GM19395 (cell line): ENCODE results near the gene XAB2.

Experiments
- ATAC-seq: cut with Tn5 transposase; IDR thresholded peaks from one replicate; pipeline ENCODE4 v1.9.1; 2021; ENCODE audit warnings: mild to moderate bottlenecking, moderate library complexity; ENCODE audit not compliant: unreplicated experiment

Gene XAB2

GRCh38 chr19:7629347-7630054 lies at the start of gene XAB2, which contains the start of gene PET100:
Gene XAB2, minus strand, starts transcription at chr19:7629545. Its CDS starts 18 bp downstream, at chr19:7629527.
Gene PET100, plus strand, starts transcription at chr19:7629793. Its CDS starts 41 bp downstream, at chr19:7629834.
- peak; percentile 88 for ATAC-seq

DNA sequence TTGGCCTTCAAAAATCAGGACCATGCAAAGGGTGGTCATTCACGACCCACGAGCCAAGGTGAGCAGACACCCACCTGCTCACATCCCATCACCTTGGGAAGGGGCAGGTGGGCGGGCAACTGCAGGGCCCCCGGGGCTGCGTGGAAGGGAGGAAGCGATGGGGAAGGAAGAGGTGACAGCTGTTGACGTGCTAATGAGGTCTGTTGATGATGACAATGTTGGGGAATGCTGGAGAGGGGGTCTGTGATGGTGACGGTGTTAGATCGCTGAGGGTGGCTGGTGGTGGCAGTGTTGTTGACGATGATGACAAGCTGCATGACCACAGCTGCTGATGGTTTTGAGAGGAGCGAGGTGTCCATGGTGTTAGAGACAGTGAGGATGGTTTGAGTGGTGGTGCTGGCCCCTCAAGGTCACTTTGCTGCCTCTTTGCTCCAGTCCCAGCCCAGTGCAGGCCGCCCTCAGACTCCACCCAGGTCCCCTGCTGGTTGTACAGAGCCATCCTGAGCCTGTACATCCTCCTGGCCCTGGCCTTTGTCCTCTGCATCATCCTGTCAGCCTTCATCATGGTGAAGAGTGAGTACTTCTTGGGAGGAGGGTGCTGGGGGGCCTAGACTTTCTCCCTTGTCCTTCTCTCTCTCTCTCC lies 48.4 kb upstream of the XAB2 start:
- no peak for ATAC-seq

- ATAC-seq: no peak
These were observed 47.5 kb upstream of the XAB2 start, which contains the start of gene MCEMP1 for GRCh38 chr19:7676854-7677253. Gene MCEMP1, plus strand, starts transcription at chr19:7677090. Its CDS starts 31 bp downstream, at chr19:7677121.

DNA sequence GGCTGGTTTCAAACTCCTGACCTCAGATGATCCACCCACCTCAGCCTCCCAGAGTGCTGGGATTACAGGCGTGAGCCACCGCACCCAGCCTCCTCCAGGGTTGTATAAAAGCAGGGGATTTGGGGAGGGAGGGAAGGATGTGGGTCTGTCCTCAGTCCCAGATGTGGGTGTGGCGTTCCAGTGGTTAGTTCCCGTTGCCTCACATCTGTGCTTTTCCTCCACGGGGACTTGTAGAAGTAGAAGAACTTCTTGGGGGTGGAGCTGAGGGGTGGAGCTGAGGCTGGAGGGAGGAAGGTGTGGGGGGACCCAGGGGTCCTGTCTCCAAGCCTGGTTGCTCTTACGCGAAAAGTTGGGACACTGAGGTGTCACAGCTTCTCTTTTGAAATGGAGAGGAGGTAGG lies 47.0 kb upstream of the XAB2 start:
- ATAC-seq: no peak

- ATAC-seq: no peak
These were observed 45.0 kb upstream of the XAB2 start for GRCh38 chr19:7674010-7675005.

DNA sequence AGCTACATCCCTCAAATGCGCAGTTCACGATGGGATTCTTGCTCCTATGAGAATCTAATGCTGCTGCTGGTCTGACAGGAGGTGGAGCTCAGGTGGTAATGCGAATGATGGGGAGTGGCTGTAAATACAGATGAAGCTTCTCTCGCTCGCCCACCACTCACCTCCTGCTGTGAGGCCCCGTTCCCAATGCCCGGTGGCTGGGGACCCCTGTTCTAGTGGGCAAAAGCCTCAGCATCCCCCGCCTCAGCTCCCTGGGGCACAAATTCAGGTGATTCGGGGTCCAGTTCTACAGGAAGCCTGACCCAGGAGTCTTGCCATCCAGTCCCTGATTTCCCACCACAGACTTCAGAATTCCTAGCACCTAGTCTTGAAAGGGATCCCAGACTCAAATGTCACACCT lies 43.2 kb upstream of the XAB2 start:
- no peak for ATAC-seq

GRCh38 chr19:7670790-7671189 lies 41.4 kb upstream of the XAB2 start:
- ATAC-seq: no peak

DNA sequence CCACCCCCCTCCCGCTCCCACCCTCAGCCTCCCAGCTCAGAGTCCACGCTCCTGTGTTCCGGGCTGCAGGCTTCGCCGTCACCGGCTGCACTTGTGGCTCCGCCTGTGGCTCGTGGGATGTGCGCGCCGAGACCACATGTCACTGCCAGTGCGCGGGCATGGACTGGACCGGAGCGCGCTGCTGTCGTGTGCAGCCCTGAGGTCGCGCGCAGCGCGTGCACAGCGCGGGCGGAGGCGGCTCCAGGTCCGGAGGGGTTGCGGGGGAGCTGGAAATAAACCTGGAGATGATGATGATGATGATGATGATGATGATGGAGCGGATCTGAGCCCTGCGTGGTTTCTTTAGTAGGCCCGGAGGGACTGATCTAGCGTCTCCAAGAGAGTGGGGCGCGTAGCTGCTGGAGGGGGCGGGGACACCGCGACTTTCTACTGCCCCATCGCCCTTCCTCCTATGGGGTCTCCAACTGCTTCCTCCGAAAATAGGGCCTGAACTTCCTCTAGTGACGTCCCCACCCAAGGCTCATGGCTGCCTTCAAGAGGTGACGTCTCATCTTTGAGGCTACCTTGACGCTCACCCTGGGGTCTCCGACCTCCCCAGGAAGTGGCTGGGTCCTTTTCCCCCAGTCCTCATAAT lies 40.9 kb upstream of the XAB2 start:
- ATAC-seq: no peak

DNA sequence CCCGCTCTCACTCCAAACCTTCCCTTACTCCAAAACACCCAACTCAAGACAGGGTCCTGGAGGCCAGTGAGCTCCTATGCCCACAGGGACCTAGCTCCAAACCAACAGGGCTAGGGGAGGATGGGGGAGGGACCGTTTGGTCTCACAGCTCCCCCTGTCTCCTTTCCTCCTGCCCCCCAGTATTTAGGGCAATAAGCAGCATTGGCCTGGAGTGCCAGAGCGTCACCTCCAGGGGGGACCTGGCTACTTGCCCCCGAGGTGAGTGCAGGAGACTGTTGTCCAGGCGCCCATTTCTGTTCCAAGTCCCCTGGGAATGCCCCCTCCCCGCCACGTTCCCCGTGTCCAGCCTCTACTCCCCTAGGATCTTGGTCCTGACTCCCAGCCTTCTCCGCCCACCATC lies 40.3 kb upstream of the XAB2 start:
- ATAC-seq: no peak

DNA sequence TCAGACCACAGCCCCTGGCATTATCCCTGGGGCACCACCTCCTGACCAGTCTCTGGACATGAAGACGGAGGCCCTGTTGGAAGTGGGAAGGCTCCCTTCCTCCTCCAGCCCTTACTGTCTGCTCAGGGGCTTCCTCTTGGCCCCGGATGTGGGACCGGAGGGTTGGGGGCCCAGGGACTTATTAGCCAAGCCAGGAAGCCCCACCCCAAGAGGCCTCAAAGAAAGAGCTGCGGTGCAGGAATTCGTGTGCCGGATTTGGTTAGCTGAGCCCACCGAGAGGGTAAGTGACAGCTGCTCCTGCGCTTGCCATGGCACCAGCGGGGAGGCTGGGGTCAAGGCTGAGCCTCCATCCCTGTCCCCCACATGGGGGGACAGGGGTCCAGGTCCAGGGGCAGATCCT lies 39.5 kb upstream of the XAB2 start, which contains the start of gene RETN:
TSS of gene RETN (plus strand) at position 208 of the 400 bp plus-strand sequence. CDS start 278 bp downstream, outside the sequence.
- ATAC-seq: no peak

DNA sequence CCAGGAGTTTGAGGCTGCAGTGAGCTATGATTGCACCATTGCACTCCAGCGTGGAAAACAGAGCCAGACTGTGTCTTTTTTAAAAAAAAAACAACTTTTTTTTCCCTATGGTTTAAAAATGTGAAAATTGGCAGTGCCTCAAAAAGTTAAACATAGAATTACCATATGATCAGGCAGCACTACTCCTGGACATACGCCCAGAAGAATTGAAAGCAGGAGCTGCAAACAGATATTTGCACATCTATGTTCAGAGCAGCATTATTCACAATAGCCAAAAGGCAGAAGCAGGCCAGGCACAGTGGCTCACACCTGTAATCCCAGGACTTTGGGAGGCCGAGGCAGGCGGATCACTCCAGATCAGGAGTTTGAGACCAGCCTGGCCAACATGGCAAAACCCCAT lies 35.7 kb upstream of the XAB2 start:
- no peak for ATAC-seq

GRCh38 chr19:7663706-7664105 lies 34.4 kb upstream of the XAB2 start:
- ATAC-seq: no peak

DNA sequence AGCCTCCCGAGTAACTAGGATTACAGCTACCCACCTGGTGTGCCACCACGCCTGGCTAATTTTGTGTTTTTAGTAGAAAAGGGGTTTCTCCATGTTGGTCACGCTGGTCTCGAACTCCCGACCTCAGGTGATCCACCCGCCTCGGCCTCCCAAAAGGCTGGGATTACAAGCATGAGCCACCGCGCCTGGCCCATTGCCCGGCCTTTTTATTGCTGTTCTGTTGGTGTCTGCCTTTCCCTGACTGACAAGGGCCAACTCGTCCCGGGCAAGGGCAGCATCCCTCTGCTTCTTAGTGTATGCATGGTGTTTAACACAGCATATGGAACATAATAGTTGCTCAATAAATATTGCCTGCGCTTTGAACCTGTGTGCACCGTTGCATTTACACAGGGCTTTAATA lies 33.3 kb upstream of the XAB2 start:
- no peak for ATAC-seq

DNA sequence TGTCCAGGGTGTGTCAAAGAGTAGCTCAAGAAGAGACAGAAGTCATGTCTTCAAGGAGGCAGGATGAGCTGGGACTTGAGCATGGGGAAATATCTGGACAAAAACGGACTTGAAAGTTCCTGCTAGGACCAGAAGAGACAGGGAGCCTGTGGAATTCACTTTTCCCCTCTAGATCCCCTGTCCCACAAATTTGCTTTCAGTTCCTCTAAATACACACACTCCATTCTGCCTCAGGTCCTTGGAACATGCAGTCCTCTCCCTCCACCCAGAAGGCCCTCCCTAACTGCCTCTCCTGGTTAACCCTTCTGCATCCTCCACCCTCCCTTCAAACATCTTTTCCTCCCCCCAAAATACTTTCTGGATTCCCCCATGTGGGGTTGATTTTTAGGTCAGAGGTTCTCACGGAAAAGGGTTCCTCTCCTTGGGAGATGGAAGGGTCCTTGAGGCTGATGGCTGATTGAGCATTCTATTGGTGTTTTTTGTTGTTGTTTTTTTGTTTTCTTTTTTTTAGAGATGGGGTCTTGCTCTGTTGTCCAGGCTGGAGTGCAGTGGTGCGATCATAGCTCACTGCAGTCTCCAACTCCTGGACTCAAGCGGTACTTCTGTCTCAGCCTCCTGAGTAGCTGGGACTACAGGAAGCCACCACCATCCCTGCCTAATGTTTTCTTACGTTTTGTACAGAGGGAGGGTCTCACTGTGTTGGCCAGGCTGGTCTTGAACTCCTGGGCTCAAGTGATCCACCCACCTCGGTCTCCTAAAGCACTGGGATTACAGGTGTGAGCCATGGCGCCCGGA lies 32.6 kb upstream of the XAB2 start:
- ATAC-seq: no peak

DNA sequence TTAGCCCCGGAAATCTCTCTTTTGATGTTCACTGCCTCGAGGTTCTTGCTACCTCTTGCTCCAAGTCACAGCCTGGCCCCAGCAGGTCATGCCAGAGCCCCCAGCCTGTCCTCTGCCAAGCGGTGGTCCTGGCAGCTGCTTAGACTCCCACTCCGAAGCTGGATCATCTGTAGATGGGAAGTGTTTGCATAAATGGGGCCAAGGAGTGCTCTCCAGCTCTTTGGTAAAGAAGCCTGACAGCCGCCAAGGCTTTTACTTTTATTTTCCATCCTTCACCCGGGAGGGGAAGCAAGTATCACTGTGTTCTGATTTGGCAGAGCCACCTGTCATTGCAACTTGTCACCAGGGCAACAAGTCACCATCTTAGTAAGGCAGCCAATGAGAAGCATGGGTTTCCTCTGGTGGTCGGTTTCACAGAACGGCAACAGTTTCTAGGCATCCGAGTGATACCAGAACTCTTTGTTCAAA lies 28.9 kb upstream of the XAB2 start:
- ATAC-seq: peak; percentile 68

GRCh38 chr19:7657131-7657751 lies 27.9 kb upstream of the XAB2 start:
- no peak for ATAC-seq

- ATAC-seq: no peak
These were observed 26.2 kb upstream of the XAB2 start for GRCh38 chr19:7655581-7655980.

GRCh38 chr19:7654401-7654800 lies 25.1 kb upstream of the XAB2 start:
- ATAC-seq: no peak

- no peak for ATAC-seq
These were observed 22.8 kb upstream of the XAB2 start for GRCh38 chr19:7652061-7652641.
